Measurements from ENCODE around the gene AOPEP.
A peak's percentile ranks its signal among the peaks of the same experiment; 100 is the strongest.

The AOPEP gene

DNA sequence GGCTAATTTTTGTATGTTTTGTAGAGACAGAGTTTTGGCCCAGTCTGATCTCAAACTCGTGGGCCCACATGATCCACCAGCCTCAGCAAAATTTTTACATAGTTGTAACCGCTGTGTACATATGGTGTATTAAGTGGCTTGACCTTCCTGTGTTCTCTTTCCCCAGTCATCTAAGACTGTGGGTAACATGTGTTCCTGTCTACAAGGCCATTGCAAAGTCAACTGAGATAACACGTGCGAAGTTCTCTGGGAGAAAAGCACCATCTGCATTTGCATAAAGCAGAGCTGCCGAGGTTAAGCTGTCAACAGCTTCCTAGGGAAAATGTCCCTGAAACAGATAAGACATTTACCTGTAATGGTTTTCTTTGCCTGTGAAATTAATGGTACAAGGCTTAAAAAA, 317.3 kb downstream of the AOPEP start:
- TF ChIP-seq, protein P1, sequence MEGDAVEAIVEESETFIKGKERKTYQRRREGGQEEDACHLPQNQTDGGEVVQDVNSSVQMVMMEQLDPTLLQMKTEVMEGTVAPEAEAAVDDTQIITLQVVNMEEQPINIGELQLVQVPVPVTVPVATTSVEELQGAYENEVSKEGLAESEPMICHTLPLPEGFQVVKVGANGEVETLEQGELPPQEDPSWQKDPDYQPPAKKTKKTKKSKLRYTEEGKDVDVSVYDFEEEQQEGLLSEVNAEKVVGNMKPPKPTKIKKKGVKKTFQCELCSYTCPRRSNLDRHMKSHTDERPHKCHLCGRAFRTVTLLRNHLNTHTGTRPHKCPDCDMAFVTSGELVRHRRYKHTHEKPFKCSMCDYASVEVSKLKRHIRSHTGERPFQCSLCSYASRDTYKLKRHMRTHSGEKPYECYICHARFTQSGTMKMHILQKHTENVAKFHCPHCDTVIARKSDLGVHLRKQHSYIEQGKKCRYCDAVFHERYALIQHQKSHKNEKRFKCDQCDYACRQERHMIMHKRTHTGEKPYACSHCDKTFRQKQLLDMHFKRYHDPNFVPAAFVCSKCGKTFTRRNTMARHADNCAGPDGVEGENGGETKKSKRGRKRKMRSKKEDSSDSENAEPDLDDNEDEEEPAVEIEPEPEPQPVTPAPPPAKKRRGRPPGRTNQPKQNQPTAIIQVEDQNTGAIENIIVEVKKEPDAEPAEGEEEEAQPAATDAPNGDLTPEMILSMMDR (IDR thresholded peaks at IDR 0.05; ENCODE audit: borderline replicate concordance, control extremely low read depth, extremely low read depth, insufficient read depth, missing control alignments) = no peak
- DNase-seq (ENCODE audit: low spot score) = no peak
- in situ Hi-C loops (cut with MboI; ENCODE audit: low sequenced_read_pairs, unreplicated experiment) = no loop called here

DNA sequence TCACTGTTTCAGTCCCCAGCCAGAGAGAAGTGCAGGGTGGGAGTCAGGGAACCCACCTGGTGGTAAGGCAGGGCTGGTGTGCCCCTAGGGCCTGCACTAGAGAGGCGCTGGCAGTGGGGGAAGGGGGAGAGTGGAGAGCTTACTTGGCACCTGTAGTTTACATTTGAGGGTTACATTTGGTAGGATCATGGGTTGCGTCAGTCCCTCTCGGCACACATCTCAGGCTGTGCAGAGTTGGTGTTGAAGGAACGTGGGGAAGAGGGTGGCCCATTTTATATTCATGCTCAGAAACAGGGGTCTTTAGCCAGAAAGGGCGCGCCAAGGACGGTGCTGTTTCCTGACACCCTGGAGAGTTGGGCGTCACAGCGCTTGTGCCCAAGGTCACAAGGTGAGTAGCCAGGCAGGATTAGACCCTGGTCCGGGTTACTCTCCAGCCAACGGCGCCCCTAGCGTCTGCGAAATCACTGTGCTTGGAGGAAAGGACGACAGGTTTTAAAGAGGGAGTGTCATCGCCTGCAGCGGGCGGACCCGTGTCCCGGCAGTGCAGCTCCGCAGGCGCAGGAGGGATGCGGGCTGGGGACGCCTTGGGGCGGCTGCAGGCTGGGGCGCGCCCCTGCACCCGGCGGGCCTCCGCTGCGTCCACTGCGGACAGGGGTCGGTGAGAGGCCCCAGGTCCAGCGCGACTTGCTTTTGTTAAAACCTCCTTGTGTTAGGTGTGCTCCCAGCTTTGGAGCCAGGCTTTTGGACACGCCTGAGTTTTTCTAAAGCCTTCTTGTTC, 318.4 kb downstream of the AOPEP start:
- TF ChIP-seq, protein P1 (IDR thresholded peaks at IDR 0.05; ENCODE audit: borderline replicate concordance, control extremely low read depth, extremely low read depth, insufficient read depth, missing control alignments) = no peak
- DNase-seq (ENCODE audit: low spot score) = no peak
- in situ Hi-C loops (cut with MboI; ENCODE audit: low sequenced_read_pairs, unreplicated experiment) = no loop called here

DNA sequence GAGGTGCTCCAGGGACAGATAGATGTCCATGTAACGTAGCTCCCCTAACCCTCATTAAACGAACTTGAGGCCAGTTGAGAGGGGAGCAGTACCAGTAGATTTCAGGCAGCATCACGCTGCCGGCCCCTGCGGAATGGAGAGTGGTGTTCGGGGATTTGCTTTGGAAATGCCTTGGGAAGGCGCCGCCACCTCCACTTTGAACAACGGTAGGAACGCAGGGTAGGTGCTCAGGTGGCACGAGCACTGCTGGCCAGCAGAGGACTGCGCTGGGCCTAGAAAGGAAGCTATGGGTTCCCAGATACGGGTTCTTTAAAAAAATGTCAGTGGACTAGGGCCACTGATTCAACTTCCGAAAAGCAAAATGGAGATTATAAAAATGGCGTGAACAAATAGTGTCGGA, 319.3 kb downstream of the AOPEP start:
- TF ChIP-seq, protein P1 (IDR thresholded peaks at IDR 0.05; ENCODE audit: borderline replicate concordance, control extremely low read depth, extremely low read depth, insufficient read depth, missing control alignments) = no peak
- in situ Hi-C loops (cut with MboI; ENCODE audit: low sequenced_read_pairs, unreplicated experiment) = no loop called here
- DNase-seq (ENCODE audit: low spot score) = no peak

DNA sequence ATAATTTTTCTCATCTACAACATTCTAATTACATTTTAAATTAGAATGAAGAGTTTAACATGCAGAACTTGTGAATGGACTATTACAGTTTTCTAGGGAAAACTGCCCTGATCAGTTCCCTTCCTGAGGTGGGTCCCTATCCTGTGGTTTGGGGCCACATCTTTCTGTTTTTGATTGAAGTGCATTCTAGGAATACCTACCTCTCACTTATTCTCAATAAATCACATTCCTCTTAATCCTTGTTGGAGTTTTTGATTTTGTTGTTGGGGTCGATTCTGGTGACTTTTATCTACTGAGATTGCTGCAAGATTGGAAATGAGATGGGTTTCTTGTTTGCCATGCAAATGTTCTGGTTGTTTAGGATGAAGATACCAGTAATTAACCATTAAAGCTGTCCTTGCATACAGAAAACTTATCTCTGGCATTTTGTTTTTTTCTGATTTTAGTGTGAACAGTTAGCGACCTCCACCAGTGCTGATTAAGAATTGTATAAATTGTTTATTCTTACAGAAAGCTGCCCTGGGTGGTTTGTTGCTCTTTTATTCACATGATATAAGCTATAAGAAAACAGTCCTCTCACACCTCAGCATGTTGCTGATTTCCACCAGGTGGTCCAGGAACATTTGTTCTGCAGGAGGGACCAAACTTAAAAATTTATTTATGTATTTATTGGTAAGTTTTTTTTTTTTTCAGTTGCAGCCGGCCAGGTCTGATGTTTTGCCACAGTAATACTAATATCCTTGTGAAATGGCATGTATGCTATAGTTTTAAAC, 321.1 kb downstream of the AOPEP start:
- no peak for DNase-seq (ENCODE audit: low spot score)
- TF ChIP-seq, protein P1 (IDR thresholded peaks at IDR 0.05; ENCODE audit: borderline replicate concordance, control extremely low read depth, extremely low read depth, insufficient read depth, missing control alignments) = no peak
- in situ Hi-C loops (cut with MboI; ENCODE audit: low sequenced_read_pairs, unreplicated experiment) = no loop called here

DNA sequence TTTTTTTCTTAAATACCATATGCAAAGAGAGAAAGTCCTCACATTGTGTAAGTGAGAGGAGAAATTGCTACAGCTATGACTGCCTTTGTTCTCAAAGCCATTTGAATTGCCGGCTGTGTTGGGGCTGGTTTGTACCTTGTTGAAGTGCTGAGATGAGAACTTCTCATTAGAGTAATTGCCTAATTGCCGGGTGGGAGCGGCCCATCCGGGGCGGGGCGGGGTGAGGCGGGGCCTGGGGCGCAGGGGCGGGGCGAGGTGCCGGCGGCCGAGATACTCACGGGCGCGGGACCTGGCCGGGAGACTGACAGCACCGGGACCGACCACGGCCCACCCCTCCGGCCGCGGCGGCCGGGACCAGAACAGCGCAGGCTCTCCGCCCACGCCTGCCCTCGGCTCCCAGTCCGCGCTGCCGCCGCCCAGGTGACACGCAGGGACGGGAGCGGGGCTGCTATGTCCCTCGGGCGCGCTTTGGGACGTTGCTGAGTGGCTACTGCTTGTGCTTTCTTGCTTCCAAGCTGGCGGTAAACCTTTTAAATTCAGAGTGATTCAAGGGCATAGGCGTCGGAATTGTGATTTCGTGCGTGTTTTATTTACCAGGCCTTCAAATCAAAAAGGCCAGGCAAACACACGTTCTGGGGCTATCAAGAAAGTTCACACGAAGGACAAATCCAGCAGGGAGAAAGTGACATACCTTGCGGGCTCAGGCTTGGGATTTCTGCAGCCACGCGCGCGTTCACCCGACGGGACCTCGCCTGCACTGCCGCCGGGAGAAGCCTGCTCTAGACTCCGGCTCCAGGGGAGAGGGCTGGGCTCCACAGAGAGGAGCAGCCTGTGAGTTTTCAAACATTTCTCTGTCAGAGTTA, 322.0 kb downstream of the AOPEP start:
- peak; percentile 90 for DNase-seq (ENCODE audit: low spot score)
- TF ChIP-seq, protein P1 (IDR thresholded peaks at IDR 0.05; ENCODE audit: borderline replicate concordance, control extremely low read depth, extremely low read depth, insufficient read depth, missing control alignments) = no peak
- in situ Hi-C loops (cut with MboI; ENCODE audit: low sequenced_read_pairs, unreplicated experiment) = no loop called here

DNA sequence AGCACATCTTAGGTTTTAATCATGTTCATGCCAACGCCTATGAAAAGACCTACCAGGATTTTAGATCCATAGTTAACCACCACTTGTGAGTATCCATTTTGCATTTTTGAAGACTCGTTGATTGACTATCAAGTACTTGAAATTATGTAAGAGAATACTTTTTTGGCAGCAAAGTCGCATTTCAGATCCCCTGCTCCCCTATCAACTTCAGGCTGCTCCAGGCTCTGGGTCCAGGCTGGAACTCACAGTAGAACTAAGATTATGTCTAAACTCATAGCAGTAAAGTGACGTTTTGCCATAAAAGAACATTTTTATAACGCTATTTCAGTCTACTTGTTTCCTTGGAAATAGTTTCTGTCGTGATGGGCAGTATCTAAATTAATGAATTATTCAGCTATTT, 323.3 kb downstream of the AOPEP start:
- DNase-seq (ENCODE audit: low spot score) = no peak
- TF ChIP-seq, protein P1 (IDR thresholded peaks at IDR 0.05; ENCODE audit: borderline replicate concordance, control extremely low read depth, extremely low read depth, insufficient read depth, missing control alignments) = no peak
- in situ Hi-C loops (cut with MboI; ENCODE audit: low sequenced_read_pairs, unreplicated experiment) = no loop called here
